KMS-11 (cell line): Measurements from ENCODE around the gene IFT80.

Experiments
- H2AFZ ChIP-seq: fragments of 200-600 bp; sonication (generic); 2 replicates; pipeline ENCODE4 v1.6.1; 2016; ENCODE audit warnings: antibody characterized with exemption, mixed run types, low read depth
- H3K27ac ChIP-seq: fragments of 200-600 bp; sonication (generic); 2 replicates; pipeline ENCODE4 v1.6.1; 2016; ENCODE audit warnings: mild to moderate bottlenecking, mixed run types
- H3K27me3 ChIP-seq: fragments of 200-600 bp; sonication (generic); 2 replicates; pipeline ENCODE4 v1.6.1; 2017; ENCODE audit warnings: mild to moderate bottlenecking, low read depth, mixed run types, moderate library complexity; ENCODE audit not compliant: insufficient read depth
- H3K36me3 ChIP-seq: fragments of 200-600 bp; sonication (generic); 2 replicates; pipeline ENCODE4 v1.6.1; 2017; ENCODE audit warnings: mild to moderate bottlenecking, mixed run types; ENCODE audit not compliant: insufficient read depth
- H3K4me1 ChIP-seq: fragments of 200-600 bp; sonication (generic); 2 replicates; pipeline ENCODE4 v1.6.1; 2016; ENCODE audit warnings: mild to moderate bottlenecking, low read depth, mixed run types; ENCODE audit not compliant: poor library complexity, severe bottlenecking
- H3K4me2 ChIP-seq: fragments of 200-600 bp; sonication (generic); 2 replicates; pipeline ENCODE4 v1.7.0; 2016; ENCODE audit warnings: mild to moderate bottlenecking, mixed run types
- H3K4me3 ChIP-seq: fragments of 200-600 bp; sonication (generic); IDR thresholded peaks from 2 replicates; pipeline ENCODE4 v1.6.1; 2017; ENCODE audit warnings: low read depth, low read length, mixed read lengths; ENCODE audit not compliant: insufficient read depth
- H3K79me2 ChIP-seq: fragments of 200-600 bp; sonication (generic); 2 replicates; pipeline ENCODE4 v1.6.1; 2016; ENCODE audit warnings: low read depth, mixed run types; ENCODE audit not compliant: insufficient read depth
- H3K9ac ChIP-seq: fragments of 200-600 bp; sonication (generic); 2 replicates; pipeline ENCODE4 v1.6.1; 2016; ENCODE audit warnings: mild to moderate bottlenecking, mixed run types
- H4K20me1 ChIP-seq: fragments of 200-600 bp; sonication (generic); 2 replicates; pipeline ENCODE4 v1.6.1; 2016; ENCODE audit warnings: mild to moderate bottlenecking, mixed run types; ENCODE audit not compliant: insufficient read depth
- CTCF ChIP-seq: fragments of 200-600 bp; sonication (generic); conservative IDR thresholded peaks from 2 replicates; pipeline ENCODE4 v1.6.1; 2017; ENCODE audit warnings: low read depth, mild to moderate bottlenecking, antibody characterized with exemption, low read length, moderate library complexity, mixed read lengths

Gene IFT80

GRCh38 chr3:160210799-160211221 lies 188.2 kb downstream of the IFT80 start:
- Histone ChIP-seq H2AFZ (no peak overlapping the region), H3K9ac (no peak overlapping the region), H3K27ac (no peak overlapping the region), H3K36me3 (no peaks in the 10 kb centered on the region), H3K79me2 (no peaks in the 10 kb centered on the region), H3K4me1 (no peaks in the 10 kb centered on the region), H3K27me3 (no peaks in the 10 kb centered on the region), H3K4me2 (no peak overlapping the region), H4K20me1 (no peaks in the 10 kb centered on the region), H3K4me3 (no peak overlapping the region)
- TF ChIP-seq CTCF, result peak; percentile 28; the same call in 1 of the 2 replicates

DNA sequence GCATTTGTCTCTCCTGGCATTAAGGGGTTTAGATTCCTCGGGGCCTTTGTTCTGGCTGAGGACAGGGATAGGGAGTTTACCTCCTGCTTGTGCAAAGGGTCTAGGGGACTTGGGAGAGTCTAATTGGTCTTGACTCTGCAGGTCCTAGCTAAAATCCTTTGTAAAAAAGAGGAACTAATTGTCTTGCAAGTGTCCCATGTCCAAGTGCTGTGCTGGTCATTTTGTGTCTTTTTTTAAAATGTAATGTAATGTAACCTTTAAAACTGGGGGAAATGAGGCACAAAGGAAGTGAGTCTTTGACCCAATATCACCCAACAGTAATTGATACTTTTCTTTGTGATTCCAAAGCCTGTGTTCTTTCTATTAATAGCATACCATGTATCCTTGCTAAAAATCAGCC lies 188.7 kb downstream of the IFT80 start:
- Histone ChIP-seq H3K9ac (no peak overlapping the region), H3K27ac (no peak overlapping the region), H3K4me3 (no peak overlapping the region), H3K79me2 (no peaks in the 10 kb centered on the region), H3K36me3 (no peaks in the 10 kb centered on the region), H3K4me2 (no peak overlapping the region), H3K27me3 (no peaks in the 10 kb centered on the region), H4K20me1 (no peaks in the 10 kb centered on the region), H3K4me1 (no peaks in the 10 kb centered on the region), H2AFZ (no peak overlapping the region)
- no peak for TF ChIP-seq CTCF
